Measurements from ENCODE around the gene PPP5C. TPM values are rescaled to one million over a fixed set of nuclear protein-coding genes. Genes with fewer than 3 reads are reported as not detected.
"Not testable (repeated sequence)": the region's sequence is repeated elsewhere in the genome, so short reads cannot be mapped to it uniquely, and the experiment has no call there.

The PPP5C gene
- total RNA-seq, 1 donor from 2014 or later: 69.5 TPM

DNA sequence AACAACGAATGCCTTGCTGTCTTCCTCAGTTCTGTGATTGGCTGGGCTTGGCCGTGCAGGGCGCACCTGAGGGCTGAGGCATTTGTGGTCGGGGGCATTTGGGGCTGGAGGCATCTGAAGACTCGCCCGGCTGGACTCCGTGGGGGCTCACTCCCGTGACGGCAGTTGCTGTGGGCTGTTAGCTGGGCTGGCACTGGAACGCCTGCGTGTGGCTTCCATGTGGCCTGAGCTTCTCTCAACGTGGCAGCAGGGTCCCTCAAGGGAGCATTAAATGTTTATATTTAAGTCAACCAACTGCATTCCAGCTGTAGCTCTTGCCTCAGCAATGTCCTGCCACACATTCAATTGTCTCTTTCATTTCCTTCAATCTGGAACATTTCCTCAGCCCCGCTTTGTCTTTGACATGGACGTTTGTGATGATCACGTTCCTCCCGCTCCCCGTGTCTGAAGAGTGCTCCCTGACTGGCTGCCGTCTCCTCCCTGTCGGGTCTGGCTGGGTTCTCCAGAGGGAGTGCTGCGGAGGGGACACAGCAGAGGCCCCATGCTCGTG, 45.4 kb downstream of the PPP5C start:
- no peak for DNase-seq
- intact Hi-C loops (cut with DNase I): loop anchor here (10.0 kb wide), 1 partner anchor 122 kb away; no protein-coding TSS in a partner anchor
- ATAC-seq (ENCODE audit: poor library complexity): no peak

DNA sequence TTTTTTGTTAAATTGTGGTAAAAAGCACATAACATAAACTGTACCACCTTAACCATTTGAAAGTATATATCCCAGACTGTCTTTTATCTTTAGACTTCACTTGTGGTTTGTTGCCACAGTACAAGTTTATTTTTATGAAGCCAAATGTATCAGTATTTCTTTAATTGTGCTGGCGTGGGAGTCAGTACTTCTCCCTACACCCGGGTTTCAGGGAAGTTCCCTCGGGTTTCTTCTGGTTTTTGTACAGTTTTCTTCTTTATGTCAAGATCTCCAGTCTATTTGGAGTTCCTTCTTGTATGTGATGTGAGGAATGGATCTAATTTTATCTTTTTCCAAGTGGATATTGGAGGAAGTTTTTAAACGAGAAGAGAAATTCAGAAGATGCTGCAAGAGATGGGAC, 46.0 kb downstream of the PPP5C start:
- intact Hi-C loops (cut with DNase I): loop anchor here (10.0 kb wide), 1 partner anchor 122 kb away; no protein-coding TSS in a partner anchor

DNA sequence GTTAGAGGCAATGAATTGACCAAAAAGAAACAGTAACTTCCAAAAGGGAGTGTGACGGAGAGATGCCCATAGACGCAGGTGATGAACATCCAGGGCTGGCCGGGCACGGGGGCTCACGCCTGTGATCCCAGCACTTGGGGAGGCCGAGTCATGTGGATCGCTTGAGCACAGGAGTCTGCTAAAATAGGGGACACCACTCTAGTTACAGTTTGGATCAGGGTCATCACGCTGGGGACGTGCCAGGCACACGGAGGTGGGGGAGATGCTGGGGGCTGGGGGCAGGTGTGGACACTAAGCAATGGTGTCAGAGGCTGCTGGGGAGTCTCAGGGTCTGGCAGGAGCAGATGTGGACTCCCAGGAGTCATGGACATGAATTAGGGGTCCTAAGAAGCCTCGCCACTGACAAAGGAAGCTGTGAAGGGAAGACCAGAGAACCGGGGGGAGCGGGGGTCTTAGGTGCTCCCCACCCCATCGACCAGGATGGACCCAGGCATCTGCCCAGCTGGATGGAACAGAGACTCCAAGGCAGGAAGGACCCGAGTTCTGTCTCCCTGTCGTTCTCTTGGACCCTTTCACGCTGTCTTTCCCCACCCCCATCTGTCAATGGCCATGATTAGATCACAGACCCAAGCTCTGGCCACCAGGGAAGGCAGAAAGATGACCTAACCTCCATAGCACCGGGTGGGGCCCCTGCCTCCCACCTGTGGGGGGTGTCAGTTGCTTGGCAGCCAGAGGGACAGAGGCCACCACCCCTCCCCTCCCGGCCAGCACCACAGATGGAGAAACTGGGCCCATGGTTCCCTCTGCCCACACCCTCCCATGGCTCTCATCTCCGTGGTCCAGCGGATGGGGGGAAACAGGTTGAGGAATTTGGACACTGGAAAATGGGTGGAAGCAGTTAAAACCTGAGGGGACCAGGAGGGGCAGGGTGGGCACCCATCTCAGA, 46.8 kb downstream of the PPP5C start:
- no peak for DNase-seq
- intact Hi-C loops (cut with DNase I): loop anchor here (10.0 kb wide), 1 partner anchor 121 kb away; no protein-coding TSS in a partner anchor
- ATAC-seq (ENCODE audit: poor library complexity): peak; percentile 6

More for the DNA sequence above, 46.0 kb downstream of the PPP5C start:
- DNase-seq (no peak), ATAC-seq (ENCODE audit: poor library complexity) (no peak)

DNA sequence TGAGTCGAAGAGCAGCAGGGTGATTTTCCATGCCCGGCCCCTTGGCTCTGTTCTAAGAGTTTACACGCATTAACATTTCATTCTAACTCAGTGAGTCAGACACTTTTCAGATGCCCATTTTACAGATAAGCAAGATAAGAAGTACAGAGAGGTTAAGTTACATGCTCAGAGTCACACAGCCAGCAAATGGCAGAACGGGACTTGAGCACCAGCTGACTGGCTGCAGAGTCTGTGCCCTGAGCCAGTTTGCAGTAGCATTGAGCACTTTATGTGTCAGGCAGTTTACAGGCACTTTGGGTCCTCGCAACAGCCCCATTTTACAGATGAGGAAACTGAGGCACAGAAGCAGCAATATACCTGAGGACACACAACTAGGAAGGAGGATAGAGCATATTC, 47.5 kb downstream of the PPP5C start:
- intact Hi-C loops (cut with DNase I): loop anchor here (10.0 kb wide), 1 partner anchor 120 kb away; no protein-coding TSS in a partner anchor
- ATAC-seq (ENCODE audit: poor library complexity): no peak
- DNase-seq: no peak

- not testable (repeated sequence) for DNase-seq; ATAC-seq (ENCODE audit: poor library complexity)
- intact Hi-C loops (cut with DNase I): loop anchor here (10.0 kb wide), 1 partner anchor 117 kb away; no protein-coding TSS in a partner anchor
Observed at GRCh38 chr19:46397801-46398479, 51.1 kb downstream of the PPP5C start.

- intact Hi-C loops (cut with DNase I): no loop called here
- DNase-seq: no peak
- ATAC-seq (ENCODE audit: poor library complexity): no peak
Observed at GRCh38 chr19:46402725-46403124, 55.8 kb downstream of the PPP5C start.

- DNase-seq: peak; percentile 75
- intact Hi-C loops (cut with DNase I): no loop called here
- peak; percentile 66 for ATAC-seq (ENCODE audit: poor library complexity)
Observed at GRCh38 chr19:46404055-46404752, 57.3 kb downstream of the PPP5C start.

DNA sequence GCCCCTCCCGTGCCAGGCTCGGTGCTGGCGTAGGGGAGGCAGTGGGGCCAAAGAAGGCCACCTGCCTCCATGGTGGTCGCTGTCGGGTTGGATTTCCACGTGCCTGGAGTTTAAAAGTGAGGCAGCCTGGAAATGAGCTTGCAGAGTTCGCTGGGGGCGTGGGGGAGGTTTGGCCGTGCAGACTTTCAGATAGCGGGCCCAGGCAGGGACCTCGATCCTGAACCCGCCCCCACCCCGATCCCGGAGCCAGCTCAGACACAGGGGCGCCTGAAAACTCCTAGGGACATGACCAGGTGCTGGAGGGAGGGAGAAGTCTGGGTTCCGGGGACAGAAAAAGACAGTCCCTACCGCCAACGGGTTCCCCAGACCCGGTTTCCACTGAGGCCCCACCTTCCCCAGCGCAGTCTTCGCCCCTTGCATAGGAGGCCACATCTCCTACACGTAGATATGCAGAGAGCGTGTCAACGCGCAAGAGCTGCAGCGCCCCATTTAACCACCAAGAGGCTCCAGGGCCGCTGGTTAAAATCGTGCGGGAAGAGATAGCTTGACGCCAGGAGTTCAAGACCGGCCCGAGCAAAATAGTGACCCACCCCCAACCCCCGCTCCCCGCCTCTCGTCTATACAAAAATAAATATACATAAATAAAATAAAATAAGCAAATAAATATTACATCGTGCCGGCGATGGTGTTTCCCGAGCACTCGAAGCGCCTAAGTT, 58.0 kb downstream of the PPP5C start:
- ATAC-seq (ENCODE audit: poor library complexity): peak; percentile 8
- intact Hi-C loops (cut with DNase I): no loop called here
- no peak for DNase-seq

DNA sequence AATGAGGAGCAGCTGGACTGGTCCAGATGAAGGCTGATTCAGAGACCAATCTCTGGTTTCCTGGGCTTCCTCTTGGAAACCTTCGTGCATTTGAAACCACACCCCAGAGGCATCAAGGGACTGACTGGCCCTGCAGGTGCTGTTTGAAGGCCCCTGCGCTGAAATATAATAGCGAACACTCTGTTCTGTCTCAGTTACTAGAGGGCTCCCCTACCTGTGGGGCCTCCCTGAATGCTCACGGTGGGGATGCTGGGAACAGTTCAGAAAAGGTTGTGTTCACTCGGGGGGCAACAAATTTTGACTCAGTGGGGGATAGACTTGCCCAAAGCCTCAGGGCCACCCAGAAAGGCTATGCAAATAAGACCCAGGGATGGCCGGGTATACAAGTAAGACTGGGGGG, 60.1 kb downstream of the PPP5C start:
- ATAC-seq (ENCODE audit: poor library complexity) (no peak), DNase-seq (no peak)
- intact Hi-C loops (cut with DNase I): no loop called here

- intact Hi-C loops (cut with DNase I): no loop called here
- ATAC-seq (ENCODE audit: poor library complexity) (peak; percentile 3), DNase-seq (no peak)
Observed at GRCh38 chr19:46407856-46408663, 61.2 kb downstream of the PPP5C start.

DNA sequence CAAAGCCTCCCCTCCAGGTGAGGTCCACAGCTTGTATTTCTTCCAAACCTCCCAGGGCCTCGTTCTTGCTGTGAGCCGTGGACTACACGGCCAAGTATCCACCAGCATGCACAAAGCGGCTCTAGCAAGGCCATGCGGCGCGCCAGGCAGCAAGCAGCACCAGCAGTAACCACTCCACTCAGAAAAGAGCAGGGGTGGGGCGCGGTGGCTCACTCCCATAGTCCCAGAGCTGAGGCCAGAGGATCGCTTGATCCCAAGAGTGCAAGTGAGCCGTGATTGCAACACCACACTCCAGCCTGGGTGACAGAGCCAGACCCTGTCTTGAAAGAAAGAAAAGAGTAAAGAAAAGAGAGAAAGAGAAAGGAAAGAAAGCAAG, 61.8 kb downstream of the PPP5C start:
- ATAC-seq (ENCODE audit: poor library complexity) (peak; percentile 54), DNase-seq (peak; percentile 87)
- intact Hi-C loops (cut with DNase I): no loop called here

DNA sequence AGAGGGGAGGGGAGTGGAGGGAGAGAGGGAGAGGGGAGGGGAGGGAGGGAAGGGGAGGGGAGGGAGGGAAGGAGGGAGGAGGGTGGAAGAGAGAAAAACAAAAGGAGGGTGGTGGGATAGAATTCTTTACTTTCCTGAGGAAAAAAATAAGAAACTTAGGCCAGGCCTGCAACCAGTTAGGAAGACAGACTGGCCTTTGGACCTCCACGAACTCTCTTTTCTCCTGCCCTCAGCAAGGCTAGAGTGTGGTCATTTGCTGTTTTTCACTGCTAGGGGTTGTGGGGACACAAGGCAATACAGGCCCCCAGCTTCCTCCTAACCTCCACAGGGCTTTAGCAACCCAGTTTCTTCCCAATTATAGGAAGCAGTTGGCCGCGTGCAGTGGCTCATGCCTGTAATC, 62.3 kb downstream of the PPP5C start:
- ATAC-seq (ENCODE audit: poor library complexity): no peak
- intact Hi-C loops (cut with DNase I): no loop called here

DNA sequence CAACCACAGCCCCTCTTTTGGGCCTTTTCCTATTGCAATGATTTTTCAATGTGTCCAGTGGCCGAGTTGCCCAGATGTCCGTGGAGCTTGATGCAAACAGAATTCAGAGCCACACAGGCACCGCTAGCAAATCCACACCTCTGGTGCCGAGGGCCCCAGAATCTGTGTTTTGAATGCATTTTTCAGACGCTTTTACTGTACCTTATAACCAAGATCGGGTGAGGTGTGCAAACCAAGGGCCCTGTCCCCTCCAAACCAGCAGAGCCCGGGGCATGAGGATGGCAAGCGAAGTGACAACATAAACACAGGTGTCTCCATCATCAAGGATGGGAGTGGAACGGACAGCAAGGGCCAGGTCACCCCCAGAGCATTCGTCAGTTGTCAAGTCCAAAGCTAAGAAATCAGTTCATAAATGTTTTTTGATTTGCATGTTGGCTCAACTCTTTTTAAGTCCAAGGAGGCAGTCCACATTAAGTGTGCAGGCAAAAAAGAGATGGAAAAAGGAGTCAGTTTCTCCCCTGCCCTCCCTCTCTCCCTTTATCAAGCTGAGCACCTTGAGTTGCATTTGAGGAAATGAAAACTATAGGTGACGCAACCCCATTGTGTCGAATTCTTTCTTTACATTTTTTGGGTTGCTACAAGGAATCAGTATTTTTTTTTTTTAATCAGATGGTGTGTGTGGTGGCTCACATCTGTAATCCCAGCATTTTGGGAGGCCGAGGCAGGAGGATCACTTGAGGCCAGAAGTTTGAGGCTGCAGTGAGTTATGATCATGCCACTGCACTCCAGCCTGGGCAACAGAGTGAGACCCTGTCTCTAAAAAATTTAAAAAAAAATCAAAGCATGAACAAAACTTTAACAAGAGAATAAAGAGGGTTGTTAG, 63.6 kb downstream of the PPP5C start:
- DNase-seq: no peak
- intact Hi-C loops (cut with DNase I): no loop called here
- ATAC-seq (ENCODE audit: poor library complexity): no peak

More for the DNA sequence above, 62.3 kb downstream of the PPP5C start:
- no peak for DNase-seq

- intact Hi-C loops (cut with DNase I): no loop called here
- DNase-seq (no peak), ATAC-seq (ENCODE audit: poor library complexity) (no peak)
Observed at GRCh38 chr19:46411088-46411924, 64.4 kb downstream of the PPP5C start.

DNA sequence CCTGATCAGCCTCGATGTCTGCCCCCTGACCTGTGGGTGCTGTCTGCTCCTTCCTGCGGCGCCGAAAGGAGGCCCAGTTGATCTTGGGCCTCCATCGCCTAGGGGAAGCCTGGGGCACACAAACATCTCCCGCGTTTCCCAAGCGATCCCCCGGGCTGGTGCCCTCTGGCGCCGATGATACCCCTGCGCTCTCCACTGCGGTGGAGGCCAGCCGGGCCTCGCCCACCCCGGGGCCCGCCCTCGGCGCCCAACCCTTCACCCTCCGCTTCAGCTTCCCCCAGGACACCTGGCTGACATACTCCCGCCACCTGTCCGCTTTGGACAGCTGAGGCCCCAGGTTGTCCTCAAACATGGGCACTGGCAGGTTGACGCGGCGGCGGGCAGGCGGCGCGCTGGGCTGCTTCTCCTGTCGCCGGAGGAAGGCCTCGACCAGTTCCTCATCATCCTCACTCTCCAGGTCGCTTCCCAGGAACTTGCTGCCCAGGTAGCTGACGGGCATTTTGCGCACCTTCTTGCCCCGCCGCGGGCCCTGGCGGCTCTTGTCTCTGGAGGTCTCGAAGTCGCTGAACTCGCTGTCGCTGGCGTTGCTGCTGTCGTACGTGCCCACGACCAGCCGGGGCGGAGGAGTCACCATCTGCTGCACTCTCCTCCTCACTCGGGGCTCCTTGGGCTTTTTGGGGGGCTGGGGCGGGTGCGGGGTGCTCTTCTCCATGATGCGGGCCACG, 65.2 kb downstream of the PPP5C start:
- DNase-seq: no peak
- ATAC-seq (ENCODE audit: poor library complexity): no peak
- intact Hi-C loops (cut with DNase I): no loop called here

Data from Right ventricle myocardium superior (tissue), 1 donor.